SK-N-MC (cell line): ENCODE data around the gene METTL5.
A peak's percentile ranks its signal among the peaks of the same experiment; 100 is the strongest.
"Not testable (repeated sequence)": the region's sequence is repeated elsewhere in the genome, so short reads cannot be mapped to it uniquely, and the experiment has no call there.

Experiments
- DNase-seq: peaks from one replicate; pipeline ENCODE4 v3.0.0-alpha.2; 2011; ENCODE audit warnings: low read depth, low spot score
- H3K27ac ChIP-seq: fragments of 200-600 bp; sonication (generic); 2 replicates; pipeline ENCODE4 v1.5.1; 2016; ENCODE audit warnings: mixed run types
- H3K36me3 ChIP-seq: fragments of 200-600 bp; sonication (generic); 2 replicates; pipeline ENCODE4 v1.6.1; 2017; ENCODE audit warnings: antibody characterized with exemption, low read length, mixed read lengths; ENCODE audit not compliant: insufficient read depth
- H3K4me3 ChIP-seq: fragments of 200-600 bp; sonication (generic); 2 replicates; pipeline ENCODE4 v1.5.1; 2016
- H3K9ac ChIP-seq: fragments of 200-600 bp; sonication (generic); 2 replicates; pipeline ENCODE4 v1.8.0; 2017; ENCODE audit warnings: mixed run types, mixed read lengths; ENCODE audit not compliant: insufficient read length
- H3K9me3 ChIP-seq: fragments of 200-600 bp; sonication (generic); 2 replicates; pipeline ENCODE4 v1.6.1; 2017; ENCODE audit warnings: low read depth, mild to moderate bottlenecking, antibody characterized with exemption, low read length, moderate library complexity, mixed read lengths
- EZH2 ChIP-seq: fragments of 200-600 bp; sonication (generic); IDR thresholded peaks from one replicate; pipeline ENCODE4 v1.6.1; 2017; ENCODE audit warnings: antibody characterized with exemption
- FOXP2 ChIP-seq: optimal IDR thresholded peaks from 2 replicates; pipeline ENCODE3; 2011; ENCODE audit warnings: mild to moderate bottlenecking, moderate library complexity; ENCODE audit not compliant: insufficient read depth; ENCODE audit errors: extremely low read length, control extremely low read depth
- POLR2AphosphoS5 ChIP-seq: IDR thresholded peaks from 2 replicates; pipeline ENCODE4 v1.6.1; 2012; ENCODE audit warnings: mild to moderate bottlenecking, low read depth, low read length, borderline replicate concordance

The METTL5 gene

DNA sequence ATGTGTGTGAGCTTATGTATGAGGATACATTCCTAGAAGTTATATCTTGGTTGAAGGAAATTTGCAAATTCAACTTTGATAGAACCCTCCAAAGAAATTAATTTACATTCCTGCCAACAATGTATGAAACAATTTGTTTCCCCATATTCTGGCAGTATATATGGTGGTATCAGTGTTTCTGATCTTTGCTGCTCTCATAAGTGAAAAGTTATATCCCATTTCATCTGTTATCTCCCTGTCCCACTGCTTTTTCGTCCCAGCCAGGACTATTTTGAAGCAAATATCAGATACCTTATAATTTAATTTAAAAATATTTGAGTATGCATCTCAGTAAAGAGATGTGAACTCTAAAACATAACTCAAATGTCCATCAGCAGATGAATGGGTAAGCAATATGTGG lies 9.7 kb upstream of the METTL5 start:
- DNase-seq = no peak
- H3K36me3 ChIP-seq = peaks cover 5% of the 10 kb centered on the region; the same call in 1 of the 2 replicates
- H3K27ac ChIP-seq = no peak overlapping the region
- TF ChIP-seq FOXP2 (no peak), POLR2AphosphoS5 (no peak), EZH2 (no peak)
- H3K4me3 ChIP-seq = no peak overlapping the region
- H3K9me3 ChIP-seq = no peaks in the 10 kb centered on the region
- no peak overlapping the region for H3K9ac ChIP-seq

DNA sequence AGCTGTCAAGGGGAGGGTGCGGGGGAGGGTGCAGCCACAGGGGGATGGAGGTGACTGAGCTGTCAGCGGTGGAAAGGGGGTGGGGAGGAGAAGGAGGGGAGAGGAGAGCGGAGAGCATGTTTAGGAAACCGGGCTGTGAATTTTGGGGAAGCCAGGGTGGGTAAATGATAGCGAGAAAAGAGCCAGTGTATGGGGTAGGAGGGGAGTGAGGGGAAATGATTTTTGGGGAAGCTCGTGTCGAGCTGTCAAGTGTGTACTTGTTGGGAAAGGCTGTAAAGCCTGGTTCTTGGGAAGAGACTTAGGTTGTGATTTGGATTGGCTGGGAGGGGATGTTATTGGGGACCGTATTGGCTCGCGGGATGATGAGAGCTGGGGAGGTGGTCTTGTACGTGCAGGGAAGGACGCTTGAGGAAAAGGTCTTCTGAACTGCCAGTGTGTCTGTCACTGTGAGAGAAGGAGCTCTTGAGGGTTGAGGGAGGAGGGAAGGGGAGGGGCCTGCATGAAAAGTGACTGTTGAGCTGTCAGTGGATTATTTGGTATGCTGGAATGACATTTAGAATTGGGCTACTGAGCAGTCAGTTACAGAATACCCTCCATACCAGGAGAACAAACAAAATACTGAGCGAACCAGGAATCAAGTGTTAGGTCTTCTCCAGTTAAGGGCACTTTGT lies 3.6 kb upstream of the METTL5 start:
- H3K4me3 ChIP-seq = peak overlapping the region; percentile 93
- no peak overlapping the region for H3K27ac ChIP-seq
- peak overlapping the region; percentile 80 for H3K9ac ChIP-seq
- DNase-seq = no peak
- TF ChIP-seq EZH2 (no peak), POLR2AphosphoS5 (no peak), FOXP2 (no peak)
- no peaks in the 10 kb centered on the region for H3K9me3 ChIP-seq
- H3K36me3 ChIP-seq = peaks cover 7% of the 10 kb centered on the region; the same call in 1 of the 2 replicates

DNA sequence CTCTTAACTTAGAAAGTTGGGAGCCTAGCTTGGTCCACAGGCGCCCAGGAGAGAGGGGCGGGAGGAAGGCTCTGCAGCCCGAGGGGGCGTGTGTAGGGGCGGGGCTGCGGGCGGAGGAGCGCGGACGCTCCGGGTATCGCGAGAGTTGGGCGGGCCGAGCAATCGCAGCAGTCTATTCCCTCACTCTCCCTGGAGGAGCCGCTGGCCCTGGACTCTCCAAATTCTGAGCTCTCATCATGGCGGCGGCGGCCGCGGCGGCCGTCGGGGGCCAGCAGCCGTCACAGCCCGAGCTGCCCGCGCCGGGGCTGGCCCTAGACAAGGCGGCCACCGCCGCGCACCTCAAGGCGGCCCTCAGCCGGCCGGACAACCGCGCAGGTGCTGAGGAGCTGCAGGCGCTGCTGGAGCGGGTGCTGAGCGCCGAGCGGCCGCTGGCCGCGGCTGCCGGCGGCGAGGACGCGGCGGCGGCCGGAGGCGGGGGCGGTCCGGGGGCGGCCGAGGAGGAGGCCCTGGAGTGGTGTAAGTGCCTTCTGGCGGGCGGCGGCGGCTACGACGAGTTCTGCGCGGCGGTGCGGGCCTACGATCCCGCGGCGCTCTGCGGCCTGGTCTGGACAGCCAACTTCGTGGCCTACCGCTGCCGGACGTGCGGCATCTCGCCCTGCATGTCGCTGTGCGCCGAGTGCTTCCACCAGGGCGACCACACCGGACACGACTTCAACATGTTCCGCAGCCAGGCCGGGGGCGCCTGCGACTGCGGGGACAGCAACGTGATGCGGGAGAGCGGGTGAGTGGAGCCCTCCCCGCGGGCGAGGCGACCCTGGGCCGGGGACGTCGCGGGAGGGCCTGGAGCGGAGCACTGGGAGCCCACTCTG lies 2.8 kb upstream of the METTL5 start, which contains the start of gene UBR3:
Gene UBR3 (plus strand): TSS at position 183 of the 869 bp plus-strand sequence. CDS start 54 bp downstream, at position 237.
- Histone ChIP-seq H3K4me3 (peak within 1 kb of the TSS; percentile 93), H3K27ac (no peak within 1 kb of the TSS), H3K9ac (peak within 1 kb of the TSS; percentile 80), H3K36me3 (peaks cover 10% of the 10 kb centered on the region; the same call in 1 of the 2 replicates), H3K9me3 (no peaks in the 10 kb centered on the region)
- no peak for DNase-seq
- peak; percentile 78 for TF ChIP-seq POLR2AphosphoS5
- no peak for TF ChIP-seq FOXP2
- TF ChIP-seq EZH2 = no peak

DNA sequence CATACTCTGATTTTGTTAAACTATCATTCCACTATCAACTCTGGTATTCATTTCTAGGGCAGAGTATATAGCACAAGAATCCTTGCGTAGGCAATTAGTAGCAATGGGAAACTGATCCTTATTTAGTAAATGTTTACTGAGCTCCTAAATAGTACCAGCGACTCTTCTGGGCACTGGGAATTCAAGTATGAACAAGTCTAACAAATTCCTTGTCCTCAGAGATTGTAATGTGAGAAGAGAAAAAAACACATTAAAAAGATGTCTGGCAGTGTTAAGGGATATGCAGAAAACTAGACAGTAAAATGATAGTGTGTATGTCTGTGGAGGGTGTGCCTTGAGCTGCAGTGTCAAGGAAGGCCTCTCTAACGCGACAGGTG lies 721 bp downstream of the METTL5 start:
- peak overlapping the region; percentile 93 for H3K9ac ChIP-seq
- no peak for DNase-seq
- H3K36me3 ChIP-seq = peaks cover 27% of the 10 kb centered on the region
- H3K27ac ChIP-seq = no peak overlapping the region
- TF ChIP-seq FOXP2 (no peak), EZH2 (no peak), POLR2AphosphoS5 (no peak)
- no peaks in the 10 kb centered on the region for H3K9me3 ChIP-seq
- H3K4me3 ChIP-seq = peak overlapping the region; percentile 97

DNA sequence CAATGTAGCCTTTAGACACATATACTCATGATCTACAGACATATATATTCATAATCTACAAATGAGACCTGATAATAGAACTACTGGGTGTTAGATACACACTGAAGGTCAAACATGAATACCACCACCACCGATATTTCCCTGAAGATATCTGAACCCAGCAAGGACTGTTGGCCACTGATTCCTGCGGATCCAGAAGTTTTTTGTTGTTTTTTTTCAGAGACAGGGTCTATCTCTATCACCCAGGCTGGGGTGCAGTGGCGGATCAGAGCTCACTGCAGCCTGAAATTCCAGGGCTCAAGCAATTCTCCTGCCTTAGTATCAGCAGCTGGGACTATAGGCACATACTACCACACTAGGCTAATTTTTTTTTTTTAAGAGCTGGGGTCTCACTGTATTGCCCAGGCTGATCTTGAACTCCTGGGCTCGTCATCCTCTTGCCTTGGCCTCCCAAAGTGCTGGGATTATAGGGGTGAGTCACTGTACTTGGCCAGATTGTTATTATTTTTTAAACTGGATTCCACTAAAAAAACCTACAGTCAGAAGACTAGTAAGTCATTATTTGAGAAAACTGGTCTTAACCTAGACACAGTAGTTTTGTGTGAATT lies 1.8 kb downstream of the METTL5 start:
- Histone ChIP-seq H3K27ac (no peak overlapping the region), H3K9me3 (no peaks in the 10 kb centered on the region), H3K36me3 (peaks cover 38% of the 10 kb centered on the region), H3K4me3 (peak overlapping the region; percentile 97), H3K9ac (no peak overlapping the region)
- no peak for DNase-seq
- TF ChIP-seq EZH2 (no peak), FOXP2 (no peak), POLR2AphosphoS5 (no peak)

DNA sequence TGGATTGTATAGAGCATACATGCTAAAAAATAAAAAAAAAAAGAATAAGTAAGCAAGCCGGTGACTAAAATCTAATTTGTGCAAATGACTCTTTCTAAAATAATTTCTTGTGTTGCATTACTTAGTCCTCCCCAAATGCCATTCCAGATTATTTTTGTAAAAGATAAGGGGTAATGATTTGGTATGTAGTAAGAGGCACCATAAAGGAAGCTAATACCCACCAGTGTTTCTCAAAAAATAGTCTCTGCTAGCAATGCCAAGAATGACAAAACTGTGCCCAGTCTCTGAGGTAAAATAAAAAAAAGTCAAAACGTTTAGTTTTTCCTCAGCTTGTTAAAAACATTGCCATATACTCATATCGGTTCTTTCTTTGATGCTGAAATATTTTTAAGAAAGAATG lies 2.7 kb downstream of the METTL5 start:
- Histone ChIP-seq H3K27ac (no peak overlapping the region), H3K9ac (no peak overlapping the region), H3K9me3 (no peaks in the 10 kb centered on the region), H3K36me3 (peaks cover 46% of the 10 kb centered on the region), H3K4me3 (no peak overlapping the region)
- TF ChIP-seq FOXP2 (no peak), EZH2 (no peak), POLR2AphosphoS5 (no peak)
- no peak for DNase-seq

DNA sequence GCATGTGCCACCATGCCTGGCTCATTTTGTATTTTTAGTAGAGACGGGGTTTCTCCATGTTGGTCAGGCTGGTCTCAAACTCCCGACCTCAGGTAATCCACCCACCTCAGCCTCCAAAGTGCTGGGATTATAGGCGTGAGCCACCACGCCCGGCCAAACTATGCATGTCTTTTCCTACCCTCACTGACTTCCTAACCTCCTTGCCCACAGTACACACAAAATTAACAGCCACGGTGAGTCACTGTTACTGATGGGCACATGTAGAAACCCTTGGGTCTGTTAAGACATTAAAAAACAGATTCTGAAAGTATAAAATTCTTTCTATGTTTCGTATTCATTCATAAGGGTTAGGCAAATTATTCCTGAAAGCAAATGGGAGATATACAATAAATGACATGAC lies 4.6 kb downstream of the METTL5 start:
- H3K9ac ChIP-seq = not testable (repeated sequence)
- peaks cover 66% of the 10 kb centered on the region for H3K36me3 ChIP-seq

DNA sequence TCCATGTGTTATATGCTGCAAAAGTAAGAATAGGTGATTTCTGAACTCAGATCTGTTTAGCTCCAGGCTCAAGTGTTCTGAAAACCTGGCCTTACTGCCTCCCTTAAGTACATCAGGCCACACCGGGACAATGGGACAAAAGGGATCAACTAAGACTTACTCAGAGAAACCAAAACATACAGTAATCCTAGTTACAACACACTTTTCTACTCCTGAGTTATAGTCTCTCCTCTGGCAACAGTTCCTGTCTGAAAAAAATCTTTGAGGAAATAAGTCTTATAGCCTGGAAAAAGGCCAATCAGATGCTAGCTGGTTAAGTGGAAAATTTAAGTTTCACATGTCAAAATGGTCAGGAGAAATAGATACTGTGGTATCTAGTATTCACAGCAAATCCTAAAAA lies 5.6 kb downstream of the METTL5 start:
- Histone ChIP-seq H3K9ac (no peak overlapping the region), H3K4me3 (no peak overlapping the region), H3K9me3 (no peaks in the 10 kb centered on the region), H3K27ac (peak overlapping the region; percentile 53), H3K36me3 (peaks cover 71% of the 10 kb centered on the region)
- TF ChIP-seq POLR2AphosphoS5 = no peak
- no peak for TF ChIP-seq EZH2
- no peak for TF ChIP-seq FOXP2
- no peak for DNase-seq

More for the DNA sequence above, 4.6 kb downstream of the METTL5 start:
- DNase-seq, H3K4me3 ChIP-seq, H3K27ac ChIP-seq, H3K9me3 ChIP-seq: not testable (repeated sequence)
